HG02970 (cell line): ENCODE measurements around the gene PKN3.
"Not testable (repeated sequence)": the region's sequence is repeated elsewhere in the genome, so short reads cannot be mapped to it uniquely, and the experiment has no call there.

Experiments
- ATAC-seq: cut with Tn5 transposase; IDR thresholded peaks from one replicate; pipeline ENCODE4 v1.9.1; 2021; ENCODE audit warnings: mild to moderate bottlenecking, moderate library complexity, moderate number of reproducible peaks; ENCODE audit not compliant: unreplicated experiment, low FRiP score

Gene PKN3

DNA sequence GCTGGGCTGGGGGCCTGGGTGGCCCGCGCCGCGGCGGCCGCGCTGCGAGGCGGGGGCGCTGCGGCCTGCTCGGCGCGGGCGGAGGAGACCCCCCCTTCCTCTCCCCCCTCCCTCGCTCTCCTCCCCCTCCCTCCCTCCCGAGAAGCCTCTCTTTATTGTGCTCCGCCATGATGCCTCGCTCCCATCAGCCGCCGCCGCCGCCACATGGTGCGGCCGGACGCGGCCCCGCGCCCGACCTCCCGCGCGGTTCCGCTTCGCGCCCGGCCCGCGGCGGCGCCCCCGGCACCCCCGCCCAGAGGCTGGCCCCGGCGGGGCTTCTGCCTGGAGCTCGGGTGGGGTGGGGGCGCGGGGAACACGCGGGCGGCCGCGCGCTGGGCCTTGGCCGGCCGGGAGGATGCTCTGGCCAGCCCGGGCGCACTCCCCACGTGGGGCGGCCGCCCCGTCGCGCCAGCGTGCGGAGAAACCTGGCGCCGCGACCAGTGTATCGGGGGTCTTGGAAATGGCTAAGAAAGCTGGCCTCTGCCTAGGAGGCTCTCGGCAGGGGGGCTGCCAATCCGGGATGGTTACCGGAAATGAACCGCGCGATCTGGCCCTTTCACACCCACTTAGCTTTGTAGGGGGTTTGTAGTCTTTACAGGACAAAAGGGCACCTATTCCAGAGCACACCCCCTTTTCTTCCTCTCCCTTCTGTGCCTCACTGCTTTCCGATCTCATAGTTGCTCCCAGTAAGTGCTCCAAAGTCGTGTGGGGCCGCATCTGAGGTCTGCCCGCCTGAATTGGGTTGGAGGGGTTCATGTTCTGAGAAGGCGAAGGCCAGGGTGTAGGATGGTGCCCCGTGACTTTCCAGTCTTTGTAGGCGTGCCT is 12.3 kb upstream of the PKN3 start:
- ATAC-seq = no peak

DNA sequence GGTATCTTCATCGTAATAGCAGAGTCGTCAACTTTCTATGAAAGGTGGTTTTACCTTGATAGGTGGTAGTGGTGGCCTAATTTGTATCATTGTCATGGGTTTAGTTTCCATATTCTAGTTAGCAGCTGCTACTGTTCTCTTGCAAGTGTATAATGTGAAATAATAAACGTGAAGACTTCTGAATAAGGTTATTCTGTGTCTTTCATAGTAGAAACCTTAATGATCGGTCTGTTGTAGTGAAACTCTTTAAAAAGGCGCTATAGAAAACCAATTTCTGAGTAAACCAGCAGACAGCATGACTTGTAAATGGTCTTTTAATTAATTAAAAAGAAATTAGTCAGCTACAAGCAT is 11.6 kb upstream of the PKN3 start:
- no peak for ATAC-seq

DNA sequence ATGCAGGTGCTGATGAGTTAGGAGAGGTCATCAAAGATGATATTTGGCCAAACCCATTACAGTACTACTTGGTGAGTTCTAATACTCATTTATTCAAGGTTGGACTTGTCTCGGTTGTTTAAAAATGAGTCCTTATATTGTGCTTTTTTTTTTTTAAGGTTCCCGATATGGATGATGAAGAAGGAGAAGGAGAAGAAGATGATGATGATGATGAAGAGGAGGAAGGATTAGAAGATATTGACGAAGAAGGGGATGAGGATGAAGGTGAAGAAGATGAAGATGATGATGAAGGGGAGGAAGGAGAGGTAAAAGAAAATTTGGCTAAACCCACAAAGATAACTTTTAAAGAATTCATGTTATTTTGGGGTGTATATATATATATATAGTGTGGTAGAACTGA is 8.6 kb upstream of the PKN3 start:
- not testable (repeated sequence) for ATAC-seq

DNA sequence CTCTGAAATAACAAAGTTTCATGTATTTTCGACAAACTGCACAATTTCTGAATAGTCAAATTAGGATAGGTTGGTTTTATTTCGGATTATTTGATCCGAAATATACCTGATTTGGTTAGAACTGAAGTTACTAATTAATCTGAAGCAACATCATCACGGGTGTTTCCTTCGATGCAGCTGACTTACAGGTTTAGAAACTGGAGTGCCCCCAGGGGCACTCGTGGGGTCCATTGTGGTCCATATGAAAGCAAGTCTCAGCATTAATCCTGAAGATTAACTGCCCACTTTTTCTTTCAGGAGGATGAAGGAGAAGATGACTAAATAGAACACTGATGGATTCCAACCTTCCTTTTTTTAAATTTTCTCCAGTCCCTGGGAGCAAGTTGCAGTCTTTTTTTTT is 8.0 kb upstream of the PKN3 start:
- ATAC-seq = no peak

DNA sequence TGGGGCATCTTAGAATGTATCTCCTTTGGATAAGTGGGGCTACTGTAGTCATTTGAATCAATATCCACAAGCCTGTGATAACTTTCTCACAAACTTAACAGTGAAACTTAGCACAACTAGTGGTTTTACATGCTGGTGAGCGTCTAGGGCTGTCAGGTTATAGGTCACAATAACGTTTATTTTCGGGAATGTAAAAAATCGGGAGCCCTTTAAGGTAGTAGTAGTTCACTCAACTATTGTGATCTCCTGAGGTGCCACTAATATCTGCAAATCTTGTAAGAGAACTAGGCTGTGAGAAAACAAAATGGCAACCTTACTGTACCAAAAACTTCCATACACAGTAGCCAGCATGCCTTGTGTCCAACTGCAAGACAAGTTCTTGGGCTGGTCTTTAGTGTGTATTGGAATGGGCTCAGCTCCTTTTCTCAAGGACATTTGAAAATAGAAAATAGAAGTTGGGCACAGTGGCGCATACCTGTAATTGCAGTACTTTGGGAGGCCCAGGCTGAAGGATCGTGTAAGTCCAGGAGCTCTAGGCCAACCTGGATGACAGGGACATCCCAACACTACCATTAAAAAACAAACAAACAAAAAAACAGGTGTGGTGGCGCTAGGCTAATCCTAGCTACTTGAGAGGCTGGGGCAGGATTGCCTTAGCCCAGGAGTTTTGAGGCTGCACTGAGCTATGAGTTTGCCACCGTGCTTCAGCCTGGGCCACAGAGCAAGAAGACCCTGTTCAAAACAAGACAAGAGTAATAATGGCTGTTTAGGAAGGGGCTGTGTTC is 5.2 kb upstream of the PKN3 start:
- no peak for ATAC-seq

DNA sequence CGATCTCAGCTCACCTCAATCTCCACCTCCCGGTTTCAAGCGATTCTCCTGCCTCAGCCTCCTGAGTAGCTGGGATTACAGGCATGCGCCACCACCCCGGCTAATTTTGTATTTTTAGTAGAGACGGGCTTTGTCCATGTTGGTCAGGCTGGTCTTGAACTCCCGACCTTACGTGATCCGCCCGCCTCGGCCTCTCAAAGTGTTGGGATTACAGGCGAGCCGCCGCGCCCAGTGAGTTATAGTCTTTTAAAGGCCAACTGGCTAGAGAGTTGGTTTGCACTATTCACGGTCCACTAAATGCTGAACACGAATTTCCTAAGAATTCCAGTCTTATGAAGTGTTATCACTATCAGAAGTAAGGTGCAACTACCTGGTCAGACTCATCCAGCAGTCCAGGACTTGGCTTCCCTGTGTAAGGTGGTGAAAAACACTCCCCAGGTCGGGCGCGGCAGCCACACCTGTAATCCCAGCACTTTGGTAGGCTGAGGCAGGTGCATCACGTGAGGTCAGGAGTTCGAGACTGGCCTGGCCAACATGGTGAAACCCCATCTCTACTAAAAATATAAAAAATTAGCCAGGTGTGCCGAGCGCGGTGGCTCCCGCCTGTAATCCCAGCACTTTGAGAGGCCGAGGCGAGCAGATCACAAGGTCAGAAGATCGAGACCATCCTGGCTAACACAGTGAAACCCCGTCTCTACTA is 3.1 kb upstream of the PKN3 start:
- not testable (repeated sequence) for ATAC-seq

DNA sequence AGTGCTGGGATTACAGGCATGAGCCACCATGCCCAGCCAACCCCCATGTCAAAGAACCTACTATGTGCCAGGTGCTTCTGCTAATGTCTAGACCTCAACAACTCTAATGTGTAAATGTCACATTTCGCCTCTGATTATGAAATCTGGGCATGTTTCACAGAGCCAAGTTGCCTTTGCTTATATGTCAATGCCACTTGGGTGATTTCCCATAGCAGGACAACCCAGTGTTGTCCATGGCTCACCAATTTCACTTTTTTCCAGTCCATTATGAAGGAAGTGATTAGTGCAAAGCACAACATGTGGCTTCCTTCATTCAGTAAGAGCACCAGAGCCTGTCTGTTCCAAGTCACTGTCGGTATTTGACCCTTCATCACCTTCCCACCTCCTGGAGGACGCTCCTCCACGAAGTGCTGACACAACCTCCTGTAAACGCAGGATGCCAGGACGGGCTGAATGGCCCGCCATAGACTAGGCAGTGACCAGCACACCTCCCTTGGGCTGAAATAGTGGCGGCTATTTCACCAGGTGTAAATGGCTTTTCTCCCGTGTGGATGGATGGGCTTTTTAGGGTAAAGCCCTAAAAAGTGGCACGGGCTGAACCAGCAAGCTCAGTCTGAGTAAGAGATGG is 962 bp upstream of the PKN3 start:
- ATAC-seq = no peak

DNA sequence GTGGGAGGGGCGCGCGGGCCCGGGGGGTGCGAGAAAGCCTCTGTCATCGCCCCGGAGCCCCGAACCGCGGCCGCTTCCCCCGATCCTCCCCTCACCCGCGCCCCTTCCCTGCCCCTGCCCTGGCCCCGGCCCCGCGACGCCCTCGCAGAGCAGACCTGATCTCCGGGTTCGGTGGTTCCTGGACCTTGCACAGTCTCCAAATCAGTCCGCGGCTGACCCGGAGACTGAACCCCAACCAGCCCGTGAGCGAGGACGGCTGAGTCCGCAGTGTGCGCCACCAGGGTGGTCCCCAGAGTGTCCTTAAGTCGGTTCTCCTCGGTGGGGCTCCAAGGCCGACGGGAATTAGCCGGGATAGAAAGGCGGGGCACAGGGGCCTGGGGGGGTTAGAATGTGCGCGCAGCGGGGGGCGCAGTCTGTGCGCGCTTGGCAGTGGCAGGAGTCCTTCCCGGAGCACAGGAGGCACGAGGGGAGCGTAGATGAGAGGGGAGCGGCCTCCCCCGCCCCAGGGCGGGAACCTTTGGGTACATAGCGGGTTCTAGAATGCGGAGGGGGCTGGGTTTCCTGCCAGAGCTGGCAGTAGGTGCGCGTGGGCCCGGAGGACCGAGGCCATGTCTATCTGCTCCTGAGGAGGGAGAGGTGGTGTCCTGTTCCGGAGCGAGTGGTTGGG is 779 bp downstream of the PKN3 start:
- ATAC-seq = no peak

DNA sequence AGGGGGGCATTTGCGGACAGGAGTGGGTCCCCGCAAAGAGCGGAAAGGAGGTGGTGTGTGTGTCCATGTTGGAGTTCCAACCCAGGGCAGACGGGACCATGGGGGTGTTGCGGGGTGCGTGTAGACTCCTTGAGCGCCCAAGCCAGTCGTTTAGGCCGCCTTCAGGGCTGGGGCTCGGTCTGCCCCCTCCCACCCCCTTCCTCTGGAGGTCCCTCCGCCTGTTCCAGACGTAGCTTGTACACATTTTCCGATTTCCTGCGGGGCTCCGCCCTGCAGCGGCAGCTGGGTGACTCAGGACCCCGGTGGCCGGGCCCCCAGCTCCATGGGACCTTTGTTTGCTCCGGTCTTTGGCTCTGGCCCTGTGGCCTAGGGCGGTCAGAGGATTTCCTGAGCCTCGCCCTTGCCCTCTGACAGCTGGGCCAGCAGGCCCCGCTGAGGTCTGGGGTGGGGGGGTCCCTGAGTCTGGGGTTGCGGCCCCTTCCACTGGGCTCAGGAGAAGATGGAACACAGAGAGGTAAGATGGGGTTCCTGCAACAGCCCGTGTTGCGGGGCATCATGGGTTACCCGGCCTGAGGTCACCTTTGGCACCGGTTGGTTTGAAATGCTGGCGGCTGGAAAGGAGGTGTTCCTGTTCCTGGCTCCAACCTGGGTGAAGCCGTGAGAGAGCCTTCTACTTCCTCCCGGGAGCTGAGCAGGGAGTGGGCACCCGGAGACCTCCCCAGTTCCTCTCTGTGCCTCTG is 1.5 kb downstream of the PKN3 start:
- no peak for ATAC-seq

DNA sequence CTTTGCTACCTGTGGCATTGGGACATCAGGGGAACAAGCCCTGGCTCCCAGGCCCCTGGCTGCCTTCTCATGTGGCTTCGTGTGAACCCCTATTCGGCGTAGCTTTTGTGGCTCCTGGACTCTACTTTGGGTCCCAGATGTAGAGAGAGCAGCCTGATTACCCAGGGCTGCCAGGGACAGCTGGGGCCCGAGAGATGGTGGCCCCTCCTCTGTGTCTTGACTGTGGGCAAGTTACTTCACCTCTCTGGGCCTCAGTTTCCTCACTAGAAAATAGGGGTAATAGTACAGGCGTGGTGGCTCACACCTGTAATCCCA is 2.0 kb downstream of the PKN3 start:
- no peak for ATAC-seq

DNA sequence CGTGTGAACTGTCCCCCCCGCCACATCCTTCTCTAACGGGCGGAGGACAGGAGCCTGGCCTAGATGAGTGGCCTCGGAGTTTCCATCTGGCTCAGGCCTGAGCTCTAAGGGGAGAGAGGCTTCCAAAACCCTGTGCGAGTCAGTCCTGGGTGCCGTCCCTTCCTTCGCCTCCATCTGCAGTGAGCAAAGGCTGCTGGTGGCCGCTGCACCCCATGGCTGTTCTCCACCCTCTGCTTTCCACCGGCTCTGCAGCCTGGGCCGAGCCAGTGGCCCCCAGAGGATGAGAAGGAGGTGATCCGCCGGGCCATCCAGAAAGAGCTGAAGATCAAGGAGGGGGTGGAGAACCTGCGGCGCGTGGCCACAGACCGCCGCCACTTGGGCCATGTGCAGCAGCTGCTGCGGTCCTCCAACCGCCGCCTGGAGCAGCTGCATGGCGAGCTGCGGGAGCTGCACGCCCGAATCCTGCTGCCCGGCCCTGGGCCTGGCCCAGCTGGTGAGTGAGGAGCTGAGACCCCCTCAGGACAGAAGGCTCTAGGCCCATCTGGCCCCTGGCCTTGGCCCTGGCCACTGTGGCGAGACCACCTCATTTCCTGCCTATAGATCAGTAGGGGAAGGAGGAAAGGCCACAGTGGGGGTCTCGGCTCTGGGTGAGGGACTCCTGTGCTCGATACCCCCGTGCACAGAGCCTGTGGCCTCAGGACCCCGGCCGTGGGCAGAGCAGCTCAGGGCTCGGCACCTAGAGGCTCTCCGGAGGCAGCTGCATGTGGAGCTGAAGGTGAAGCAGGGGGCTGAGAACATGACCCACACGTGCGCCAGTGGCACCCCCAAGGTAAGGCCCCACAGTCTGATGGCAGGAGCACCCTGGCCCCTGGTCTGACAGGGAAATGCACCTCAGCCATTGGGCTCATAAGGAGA is 3.0 kb downstream of the PKN3 start:
- no peak for ATAC-seq

DNA sequence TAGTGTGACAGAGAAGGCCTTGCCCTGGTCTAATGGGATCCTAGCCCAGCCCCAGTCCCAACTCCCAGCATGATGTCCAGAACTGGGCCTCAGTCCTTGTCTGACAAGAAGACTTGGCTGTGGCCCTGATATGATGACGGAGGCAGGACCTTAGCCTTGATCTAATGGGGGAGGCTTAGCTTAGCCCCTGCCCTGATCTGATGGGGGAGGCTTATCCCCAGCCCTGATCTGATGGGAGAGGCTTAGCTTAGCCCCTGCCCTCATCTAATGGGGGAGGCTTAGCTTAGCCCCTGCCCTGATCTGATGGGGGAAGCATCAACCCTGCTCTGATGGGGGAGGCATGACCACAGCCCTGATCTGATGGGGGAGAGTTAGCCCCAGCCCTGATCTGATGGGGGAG is 3.7 kb downstream of the PKN3 start:
- no peak for ATAC-seq

DNA sequence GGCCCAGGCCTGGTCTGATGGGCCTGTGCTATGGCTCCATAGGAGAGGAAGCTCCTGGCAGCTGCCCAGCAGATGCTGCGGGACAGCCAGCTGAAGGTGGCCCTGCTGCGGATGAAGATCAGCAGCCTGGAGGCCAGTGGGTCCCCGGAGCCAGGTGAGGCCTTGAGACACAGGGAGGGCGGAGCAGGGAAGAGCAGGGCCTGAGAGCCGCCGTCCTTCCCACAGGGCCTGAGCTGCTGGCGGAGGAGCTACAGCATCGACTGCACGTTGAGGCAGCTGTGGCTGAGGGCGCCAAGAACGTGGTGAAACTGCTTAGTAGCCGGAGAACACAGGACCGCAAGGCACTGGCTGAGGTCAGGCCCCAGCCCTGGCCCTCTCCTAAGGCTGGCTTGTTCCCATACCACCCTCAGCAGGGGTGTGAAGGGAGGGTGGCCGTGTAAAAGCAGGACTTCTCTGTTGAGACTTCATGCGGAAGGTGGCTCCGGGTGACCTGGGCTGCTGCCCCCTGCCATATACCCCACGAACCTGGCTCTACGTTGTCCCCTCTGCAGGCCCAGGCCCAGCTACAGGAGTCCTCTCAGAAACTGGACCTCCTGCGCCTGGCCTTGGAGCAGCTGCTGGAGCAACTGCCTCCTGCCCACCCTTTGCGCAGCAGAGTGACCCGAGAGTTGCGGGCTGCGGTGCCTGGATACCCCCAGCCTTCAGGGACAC is 4.5 kb downstream of the PKN3 start:
- no peak for ATAC-seq

DNA sequence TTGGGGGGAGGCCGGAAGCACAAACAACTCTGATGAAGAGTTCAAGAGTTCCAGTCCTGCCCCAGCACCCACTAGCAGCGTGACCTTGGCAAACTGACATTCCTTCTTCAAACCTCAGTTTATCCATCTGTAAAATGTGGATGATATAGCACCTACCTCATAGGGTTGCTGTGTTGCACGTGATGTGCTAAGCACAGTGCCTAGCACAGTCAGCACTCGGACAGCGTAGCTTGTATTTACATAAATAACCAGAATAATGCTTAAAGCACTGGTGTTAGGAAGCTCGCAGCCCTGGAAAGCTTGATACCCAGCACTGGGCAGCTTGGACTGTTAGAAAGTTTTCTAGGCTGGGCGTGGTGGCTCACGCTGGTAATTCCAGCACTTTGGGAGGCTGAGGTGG is 5.1 kb downstream of the PKN3 start:
- ATAC-seq = no peak

DNA sequence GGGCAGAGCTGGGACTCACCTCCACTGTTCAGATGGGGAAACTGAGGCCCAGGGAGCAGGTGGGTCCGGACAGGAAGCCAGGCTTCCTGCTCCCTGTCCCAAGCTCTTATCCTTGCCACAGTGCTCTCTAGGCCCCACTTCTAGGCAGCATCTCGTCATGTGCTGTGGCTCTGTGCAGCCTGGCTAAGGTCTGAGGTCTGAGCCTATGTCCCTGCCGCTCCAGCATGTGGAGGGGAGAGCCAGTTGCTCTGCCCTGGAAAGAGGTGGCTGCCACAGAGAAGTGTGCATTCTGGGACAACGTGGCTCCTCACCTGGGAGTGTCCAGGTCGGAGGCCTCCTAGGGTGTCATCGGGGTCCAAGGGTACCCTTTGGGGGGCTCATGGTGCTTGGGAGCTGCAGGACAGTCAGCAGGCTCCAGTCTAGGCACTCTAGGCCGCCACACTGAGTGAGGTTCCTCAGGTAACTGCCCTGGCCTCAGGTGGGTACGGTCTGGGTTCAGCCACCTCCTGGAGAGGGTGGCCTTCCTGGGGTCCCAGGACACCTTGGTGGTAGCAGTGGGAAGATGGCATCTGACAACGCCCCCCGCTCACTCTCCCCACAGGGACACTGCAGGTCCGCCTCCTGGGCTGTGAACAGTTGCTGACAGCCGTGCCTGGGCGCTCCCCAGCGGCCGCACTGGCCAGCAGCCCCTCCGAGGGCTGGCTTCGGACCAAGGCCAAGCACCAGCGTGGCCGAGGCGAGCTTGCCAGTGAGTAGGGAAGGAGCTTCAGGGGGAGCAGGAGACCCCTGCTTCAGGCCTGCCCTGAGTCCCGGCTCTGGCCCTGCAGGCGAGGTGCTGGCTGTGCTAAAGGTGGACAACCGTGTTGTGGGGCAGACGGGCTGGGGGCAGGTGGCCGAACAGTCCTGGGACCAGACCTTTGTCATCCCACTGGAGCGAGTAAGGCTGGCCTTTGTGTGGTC is 10.4 kb downstream of the PKN3 start:
- no peak for ATAC-seq

DNA sequence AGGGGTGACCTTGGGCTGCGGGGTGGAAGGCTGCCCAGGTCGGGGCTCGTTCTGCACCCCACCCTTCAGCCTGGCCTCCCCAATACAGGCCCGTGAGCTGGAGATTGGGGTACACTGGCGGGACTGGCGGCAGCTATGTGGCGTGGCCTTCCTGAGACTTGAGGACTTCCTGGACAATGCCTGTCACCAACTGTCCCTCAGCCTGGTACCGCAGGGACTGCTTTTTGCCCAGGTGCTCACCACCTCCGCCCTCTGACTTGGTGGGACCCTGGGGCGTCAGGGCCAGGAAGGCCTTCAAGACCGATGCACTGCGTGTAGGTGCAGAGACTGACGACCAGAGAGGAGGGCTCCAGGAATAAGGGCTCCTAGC is 11.1 kb downstream of the PKN3 start:
- no peak for ATAC-seq

DNA sequence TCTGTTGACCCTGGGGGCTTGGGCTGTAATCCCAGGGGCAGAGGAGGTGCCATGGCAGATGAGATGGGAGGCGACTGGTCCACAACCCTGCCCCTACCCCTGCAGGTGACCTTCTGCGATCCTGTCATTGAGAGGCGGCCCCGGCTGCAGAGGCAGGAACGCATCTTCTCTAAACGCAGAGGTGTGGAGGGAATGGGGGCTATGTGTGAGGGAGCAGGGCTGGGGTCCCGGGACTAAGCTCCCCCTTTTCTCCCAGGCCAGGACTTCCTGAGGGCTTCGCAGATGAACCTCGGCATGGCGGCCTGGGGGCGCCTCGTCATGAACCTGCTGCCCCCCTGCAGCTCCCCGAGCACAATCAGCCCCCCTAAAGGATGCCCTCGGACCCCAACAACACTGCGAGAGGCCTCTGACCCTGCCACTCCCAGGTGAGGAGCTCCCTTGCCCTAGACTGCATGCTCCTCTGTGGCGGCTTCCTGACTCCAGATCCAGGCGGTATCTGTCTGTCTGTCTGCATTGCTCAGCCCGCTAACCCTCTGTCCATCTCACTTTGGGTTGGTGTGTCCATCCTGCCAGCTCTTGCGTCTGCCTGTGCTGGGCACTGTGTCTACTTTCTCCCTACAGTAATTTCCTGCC is 11.8 kb downstream of the PKN3 start:
- no peak for ATAC-seq
